ENCODE results near the gene NOTCH1. TPM values are rescaled to one million over a fixed set of nuclear protein-coding genes. Genes with fewer than 3 reads are reported as not detected.

Gene NOTCH1
- polyA plus RNA-seq, 1 donor from 2014 or later, result 0.15 TPM

DNA sequence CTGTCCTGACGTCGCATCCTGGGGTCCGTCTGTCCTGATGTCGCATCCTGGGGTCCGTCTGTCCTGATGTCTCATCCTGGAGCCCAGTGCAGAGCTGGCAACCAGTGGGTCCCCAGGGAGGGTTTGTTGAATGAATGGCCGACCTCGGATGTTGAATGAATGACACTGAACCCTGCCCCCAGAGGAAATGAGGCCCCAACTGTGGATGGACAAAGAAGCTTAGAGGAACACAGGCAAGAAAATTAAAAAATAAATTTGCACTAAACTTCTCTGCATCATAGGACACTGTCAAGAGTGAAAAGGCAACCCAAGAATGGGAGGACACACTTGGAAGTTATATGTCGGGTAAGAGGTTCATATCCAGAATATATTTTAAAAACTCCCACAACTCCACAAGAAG lies 47.7 kb upstream of the NOTCH1 start:
- Histone ChIP-seq H3K4me3 (ENCODE audit: low read length) (no peak overlapping the region), H3K9me2 (ENCODE audit: insufficient read depth, low read length) (no peaks in the 10 kb centered on the region), H3K4me2 (ENCODE audit: low read length) (no peak overlapping the region), H3K9me3 (ENCODE audit: low read length) (no peaks in the 10 kb centered on the region), H3K27ac (ENCODE audit: low read length) (no peak overlapping the region), H3K36me3 (ENCODE audit: insufficient read depth, low read length) (no peaks in the 10 kb centered on the region), H4K20me1 (ENCODE audit: insufficient read depth) (no peaks in the 10 kb centered on the region), H2AFZ (ENCODE audit: low read depth, low read length) (no peak overlapping the region), H3K9ac (ENCODE audit: low read length) (no peak overlapping the region), H3K27me3 (ENCODE audit: insufficient read depth, low read depth, low read length) (no peaks in the 10 kb centered on the region), H3K79me2 (replicated peaks; ENCODE audit: insufficient read depth, low read length) (no peaks in the 10 kb centered on the region), H3F3A (ENCODE audit: insufficient read depth, low read length, poor library complexity, severe bottlenecking) (no peaks in the 10 kb centered on the region)
- TF ChIP-seq RAD21 (conservative IDR thresholded peaks at IDR 0.05) (no peak), EP300 (conservative IDR thresholded peaks at IDR 0.05; ENCODE audit: poor library complexity, severe bottlenecking) (no peak), SMC3 (conservative IDR thresholded peaks at IDR 0.05; ENCODE audit: poor library complexity) (no peak), POLR2AphosphoS5 (IDR thresholded peaks at IDR 0.05) (no peak), MXI1 (conservative IDR thresholded peaks at IDR 0.05; ENCODE audit: poor library complexity, severe bottlenecking) (no peak), EZH2 (IDR thresholded peaks at IDR 0.05; ENCODE audit: borderline replicate concordance, insufficient read depth, low read length, poor library complexity, severe bottlenecking) (no peak), TAF1 (IDR thresholded peaks at IDR 0.05; ENCODE audit: low read depth) (no peak)
- TF ChIP-seq, protein P1, sequence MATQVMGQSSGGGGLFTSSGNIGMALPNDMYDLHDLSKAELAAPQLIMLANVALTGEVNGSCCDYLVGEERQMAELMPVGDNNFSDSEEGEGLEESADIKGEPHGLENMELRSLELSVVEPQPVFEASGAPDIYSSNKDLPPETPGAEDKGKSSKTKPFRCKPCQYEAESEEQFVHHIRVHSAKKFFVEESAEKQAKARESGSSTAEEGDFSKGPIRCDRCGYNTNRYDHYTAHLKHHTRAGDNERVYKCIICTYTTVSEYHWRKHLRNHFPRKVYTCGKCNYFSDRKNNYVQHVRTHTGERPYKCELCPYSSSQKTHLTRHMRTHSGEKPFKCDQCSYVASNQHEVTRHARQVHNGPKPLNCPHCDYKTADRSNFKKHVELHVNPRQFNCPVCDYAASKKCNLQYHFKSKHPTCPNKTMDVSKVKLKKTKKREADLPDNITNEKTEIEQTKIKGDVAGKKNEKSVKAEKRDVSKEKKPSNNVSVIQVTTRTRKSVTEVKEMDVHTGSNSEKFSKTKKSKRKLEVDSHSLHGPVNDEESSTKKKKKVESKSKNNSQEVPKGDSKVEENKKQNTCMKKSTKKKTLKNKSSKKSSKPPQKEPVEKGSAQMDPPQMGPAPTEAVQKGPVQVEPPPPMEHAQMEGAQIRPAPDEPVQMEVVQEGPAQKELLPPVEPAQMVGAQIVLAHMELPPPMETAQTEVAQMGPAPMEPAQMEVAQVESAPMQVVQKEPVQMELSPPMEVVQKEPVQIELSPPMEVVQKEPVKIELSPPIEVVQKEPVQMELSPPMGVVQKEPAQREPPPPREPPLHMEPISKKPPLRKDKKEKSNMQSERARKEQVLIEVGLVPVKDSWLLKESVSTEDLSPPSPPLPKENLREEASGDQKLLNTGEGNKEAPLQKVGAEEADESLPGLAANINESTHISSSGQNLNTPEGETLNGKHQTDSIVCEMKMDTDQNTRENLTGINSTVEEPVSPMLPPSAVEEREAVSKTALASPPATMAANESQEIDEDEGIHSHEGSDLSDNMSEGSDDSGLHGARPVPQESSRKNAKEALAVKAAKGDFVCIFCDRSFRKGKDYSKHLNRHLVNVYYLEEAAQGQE (IDR thresholded peaks at IDR 0.05; ENCODE audit: borderline replicate concordance), result no peak
- TF ChIP-seq, protein P2, sequence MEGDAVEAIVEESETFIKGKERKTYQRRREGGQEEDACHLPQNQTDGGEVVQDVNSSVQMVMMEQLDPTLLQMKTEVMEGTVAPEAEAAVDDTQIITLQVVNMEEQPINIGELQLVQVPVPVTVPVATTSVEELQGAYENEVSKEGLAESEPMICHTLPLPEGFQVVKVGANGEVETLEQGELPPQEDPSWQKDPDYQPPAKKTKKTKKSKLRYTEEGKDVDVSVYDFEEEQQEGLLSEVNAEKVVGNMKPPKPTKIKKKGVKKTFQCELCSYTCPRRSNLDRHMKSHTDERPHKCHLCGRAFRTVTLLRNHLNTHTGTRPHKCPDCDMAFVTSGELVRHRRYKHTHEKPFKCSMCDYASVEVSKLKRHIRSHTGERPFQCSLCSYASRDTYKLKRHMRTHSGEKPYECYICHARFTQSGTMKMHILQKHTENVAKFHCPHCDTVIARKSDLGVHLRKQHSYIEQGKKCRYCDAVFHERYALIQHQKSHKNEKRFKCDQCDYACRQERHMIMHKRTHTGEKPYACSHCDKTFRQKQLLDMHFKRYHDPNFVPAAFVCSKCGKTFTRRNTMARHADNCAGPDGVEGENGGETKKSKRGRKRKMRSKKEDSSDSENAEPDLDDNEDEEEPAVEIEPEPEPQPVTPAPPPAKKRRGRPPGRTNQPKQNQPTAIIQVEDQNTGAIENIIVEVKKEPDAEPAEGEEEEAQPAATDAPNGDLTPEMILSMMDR (IDR thresholded peaks at IDR 0.05; ENCODE audit: poor library complexity, severe bottlenecking), result no peak

DNA sequence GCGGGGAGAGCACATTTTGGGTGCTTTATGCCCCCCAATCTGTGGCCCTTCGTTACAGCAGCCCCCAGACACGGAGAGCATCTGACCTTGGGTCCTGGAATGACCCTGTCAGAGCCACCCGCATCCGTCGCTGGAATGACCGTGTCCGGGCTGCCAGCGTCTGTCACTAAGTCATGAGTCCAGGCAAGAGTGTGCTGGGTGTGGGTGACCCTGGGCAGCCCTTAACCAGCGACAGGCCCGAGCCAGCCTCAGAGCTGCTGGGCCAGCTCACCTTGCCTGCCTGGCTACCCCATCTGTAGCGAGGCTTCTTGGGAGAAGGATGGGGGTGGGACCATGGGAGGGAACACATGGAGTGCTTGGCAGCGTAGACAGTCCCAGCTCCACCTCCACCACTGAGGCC lies 46.8 kb upstream of the NOTCH1 start:
- Histone ChIP-seq H3K4me2 (ENCODE audit: low read length) (no peak overlapping the region), H3K79me2 (replicated peaks; ENCODE audit: insufficient read depth, low read length) (no peaks in the 10 kb centered on the region), H3K4me3 (ENCODE audit: low read length) (no peak overlapping the region), H3K27ac (ENCODE audit: low read length) (no peak overlapping the region), H3K27me3 (ENCODE audit: insufficient read depth, low read depth, low read length) (no peaks in the 10 kb centered on the region), H2AFZ (ENCODE audit: low read depth, low read length) (no peak overlapping the region), H3F3A (ENCODE audit: insufficient read depth, low read length, poor library complexity, severe bottlenecking) (no peaks in the 10 kb centered on the region), H3K36me3 (ENCODE audit: insufficient read depth, low read length) (no peaks in the 10 kb centered on the region), H4K20me1 (ENCODE audit: insufficient read depth) (no peaks in the 10 kb centered on the region), H3K9ac (ENCODE audit: low read length) (no peak overlapping the region), H3K9me3 (ENCODE audit: low read length) (no peaks in the 10 kb centered on the region), H3K9me2 (ENCODE audit: insufficient read depth, low read length) (no peaks in the 10 kb centered on the region)
- TF ChIP-seq EP300 (conservative IDR thresholded peaks at IDR 0.05; ENCODE audit: poor library complexity, severe bottlenecking), result no peak
- TF ChIP-seq MXI1 (conservative IDR thresholded peaks at IDR 0.05; ENCODE audit: poor library complexity, severe bottlenecking), result no peak
- TF ChIP-seq, protein P1 (IDR thresholded peaks at IDR 0.05; ENCODE audit: borderline replicate concordance), result no peak
- no peak for TF ChIP-seq POLR2AphosphoS5 (IDR thresholded peaks at IDR 0.05)
